ENCODE data around the gene COL27A1. TPM values are rescaled to one million over a fixed set of nuclear protein-coding genes. Genes with fewer than 3 reads are reported as not detected.
"Not testable (repeated sequence)": the region's sequence is repeated elsewhere in the genome, so short reads cannot be mapped to it uniquely, and the experiment has no call there.

The COL27A1 gene
- total and polyA plus RNA-seq, 7 donors: 1.4 to 13.3 (median 4.3) TPM

- intact Hi-C loops (cut with DNase I): no loop called here
- H3K4me3 ChIP-seq: no peak overlapping the region
- WGBS, 2 donors: 91% methylated on average over 8 of the region's 8 CpGs
Measured at GRCh38 chr9:114324492-114324891, 169.2 kb downstream of the COL27A1 start.

DNA sequence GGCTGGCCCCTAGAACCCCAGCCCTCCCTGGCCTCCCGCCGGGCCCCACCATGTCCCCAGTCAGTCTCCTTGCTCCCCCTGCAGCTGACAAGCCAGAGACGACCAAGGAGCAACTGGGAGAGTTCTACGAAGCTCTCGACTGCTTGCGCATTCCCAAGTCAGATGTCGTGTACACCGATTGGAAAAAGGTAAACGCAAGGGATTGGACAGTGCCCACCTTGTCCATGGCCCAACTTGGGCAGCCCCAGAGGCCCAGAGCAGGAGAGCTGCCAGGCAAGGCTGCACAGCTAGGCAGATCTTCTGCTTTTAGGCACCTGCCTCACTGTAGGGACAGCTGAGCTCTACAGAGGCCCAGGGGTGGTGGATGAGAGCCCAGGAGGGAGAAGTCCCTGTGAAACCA lies 169.6 kb downstream of the COL27A1 start:
- H3K27me3 ChIP-seq; H3K36me3 ChIP-seq; H3K9me3 ChIP-seq; intact Hi-C loops (cut with DNase I); H3K4me3 ChIP-seq; H3K4me1 ChIP-seq; DNase-seq; H3K27ac ChIP-seq: not testable (repeated sequence)
- 89% methylated on average over 7 of the region's 9 CpGs for WGBS, 2 donors

More at GRCh38 chr9:114324492-114324891, 169.2 kb downstream of the COL27A1 start:
- no peak for DNase-seq
- TF ChIP-seq CTCF (IDR thresholded peaks at IDR 0.05) (no peak), POLR2AphosphoS5 (IDR thresholded peaks at IDR 0.05) (no peak), EP300 (IDR thresholded peaks at IDR 0.05) (no peak), POLR2A (IDR thresholded peaks at IDR 0.05) (no peak)
- no peak overlapping the region for H3K27ac ChIP-seq
- no peaks in the 10 kb centered on the region for H3K4me1 ChIP-seq
- H3K27me3 ChIP-seq: no peaks in the 10 kb centered on the region
- H3K36me3 ChIP-seq: no peaks in the 10 kb centered on the region
- no peaks in the 10 kb centered on the region for H3K9me3 ChIP-seq

GRCh38 chr9:114325684-114326254 lies 170.4 kb downstream of the COL27A1 start:
- H3K27me3 ChIP-seq; H3K9me3 ChIP-seq; intact Hi-C loops (cut with DNase I); H3K4me1 ChIP-seq; H3K36me3 ChIP-seq; H3K4me3 ChIP-seq; DNase-seq; H3K27ac ChIP-seq: not testable (repeated sequence)
- WGBS, 2 donors: 83 to 91% methylated on average over 3 of the region's 3 CpGs

DNA sequence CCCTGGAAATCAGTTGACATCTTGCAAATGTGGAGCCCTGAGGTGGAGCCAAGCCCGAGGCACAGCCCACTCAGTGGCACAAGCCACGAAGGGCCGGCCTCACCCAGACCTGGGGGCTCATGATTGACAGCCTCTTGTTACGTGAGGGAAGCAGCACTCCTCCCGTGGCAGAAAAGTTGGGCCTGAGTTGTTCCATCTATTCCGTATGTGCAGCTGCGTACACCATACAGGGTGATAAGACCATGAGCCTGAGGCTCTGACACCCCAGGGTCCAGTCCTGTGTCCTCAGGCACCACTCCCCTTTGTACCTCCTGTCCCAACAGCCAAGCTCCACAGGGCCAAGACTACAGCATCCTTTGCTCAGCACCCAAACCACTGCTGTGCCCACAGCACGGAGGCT lies 172.4 kb downstream of the COL27A1 start:
- intact Hi-C loops (cut with DNase I): no loop called here
- H3K4me3 ChIP-seq: no peak overlapping the region
- H3K36me3 ChIP-seq: no peaks in the 10 kb centered on the region
- 96 to 97% methylated on average over 8 of the region's 8 CpGs for WGBS, 2 donors
- H3K27me3 ChIP-seq: no peaks in the 10 kb centered on the region
- no peak overlapping the region for H3K27ac ChIP-seq
- DNase-seq: no peak
- H3K9me3 ChIP-seq: no peaks in the 10 kb centered on the region
- TF ChIP-seq POLR2A (IDR thresholded peaks at IDR 0.05): no peak
- no peak for TF ChIP-seq EP300 (IDR thresholded peaks at IDR 0.05)
- no peak for TF ChIP-seq CTCF (IDR thresholded peaks at IDR 0.05)
- TF ChIP-seq POLR2AphosphoS5 (IDR thresholded peaks at IDR 0.05): no peak
- no peaks in the 10 kb centered on the region for H3K4me1 ChIP-seq

DNA sequence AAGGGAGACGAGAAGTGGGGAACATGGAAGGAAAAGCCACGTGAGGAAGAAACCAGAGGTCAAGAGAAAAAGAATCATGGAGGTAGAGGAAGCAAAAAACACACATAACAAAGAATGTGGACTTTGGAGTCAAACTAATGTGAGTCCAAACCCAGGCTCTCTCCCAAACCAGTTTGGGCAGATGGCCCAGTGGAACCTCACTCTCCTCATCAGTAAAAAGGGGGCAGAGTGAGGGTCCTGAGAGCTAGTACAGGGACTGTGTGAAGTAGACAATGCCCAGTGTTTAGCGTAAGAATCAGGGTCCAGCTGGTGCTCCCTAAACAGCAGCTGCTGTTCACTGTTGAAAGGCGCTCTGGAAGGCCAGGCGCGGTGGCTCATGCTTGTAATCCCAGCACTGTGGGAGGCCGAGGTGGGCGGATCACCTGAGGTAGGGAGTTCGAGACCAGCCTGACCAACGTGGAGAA lies 173.1 kb downstream of the COL27A1 start:
- 67 to 82% methylated on average over 10 of the region's 10 CpGs for WGBS, 2 donors
- H3K4me3 ChIP-seq; H3K27me3 ChIP-seq; H3K27ac ChIP-seq; intact Hi-C loops (cut with DNase I); H3K4me1 ChIP-seq; DNase-seq; H3K36me3 ChIP-seq; H3K9me3 ChIP-seq: not testable (repeated sequence)

- H3K4me3 ChIP-seq; DNase-seq; H3K27me3 ChIP-seq; H3K36me3 ChIP-seq; intact Hi-C loops (cut with DNase I); H3K9me3 ChIP-seq; H3K4me1 ChIP-seq; H3K27ac ChIP-seq: not testable (repeated sequence)
- 83 to 89% methylated on average over 11 of the region's 12 CpGs for WGBS, 2 donors
Measured at GRCh38 chr9:114328937-114329624, 173.7 kb downstream of the COL27A1 start.

DNA sequence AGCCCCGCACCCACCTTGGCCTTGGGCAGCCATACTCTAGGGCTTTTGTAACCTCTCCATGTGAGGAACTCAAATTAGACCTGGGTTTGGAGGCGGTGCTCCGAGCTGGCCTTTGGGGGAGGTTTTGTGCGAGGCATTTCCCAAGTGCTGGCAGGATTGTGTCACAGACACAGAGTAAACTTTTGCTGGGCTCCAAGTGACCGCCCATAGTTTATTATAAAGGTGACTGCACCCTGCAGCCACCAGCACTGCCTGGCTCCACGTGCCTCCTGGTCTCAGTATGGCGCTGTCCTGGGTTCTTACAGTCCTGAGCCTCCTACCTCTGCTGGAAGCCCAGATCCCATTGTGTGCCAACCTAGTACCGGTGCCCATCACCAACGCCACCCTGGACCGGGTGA lies 174.3 kb downstream of the COL27A1 start, which contains the start of gene ORM2:
ORM2 (plus strand) TSS at position 245 of the 398 bp plus-strand sequence; CDS start at position 281, 36 bp downstream.
- H3K36me3 ChIP-seq; H3K4me1 ChIP-seq; DNase-seq; H3K9me3 ChIP-seq; H3K27ac ChIP-seq; intact Hi-C loops (cut with DNase I); H3K27me3 ChIP-seq; H3K4me3 ChIP-seq: not testable (repeated sequence)
- WGBS, 2 donors: 63 to 93% methylated on average over 2 of the region's 10 CpGs
